Transverse colon (tissue), 4 donors: ENCODE results near the gene THOC7. TPM values are rescaled to one million over a fixed set of nuclear protein-coding genes. Genes with fewer than 3 reads are reported as not detected.

ENCODE experiments used
- DNase-seq: peaks from one replicate; pipeline ENCODE4 v3.0.0-alpha.2; 2019
- H3K27ac ChIP-seq, 4 donors: fragments of 200-600 bp; sonication (generic); 2 replicates each; pipeline ENCODE4 v1.5.1; 2016 to 2018; ENCODE audit warnings: inconsistent platforms in 4 of 4
- H3K27me3 ChIP-seq: fragments of 200-600 bp; sonication (generic); 2 replicates; pipeline ENCODE4 v1.5.1; 2017; ENCODE audit warnings: inconsistent platforms
- H3K36me3 ChIP-seq, 4 donors: fragments of 200-600 bp; sonication (generic); 2 replicates each; pipeline ENCODE4 v1.5.1; 2017 to 2019; ENCODE audit warnings: inconsistent platforms in 4 of 4
- H3K4me1 ChIP-seq, 4 donors: fragments of 200-600 bp; sonication (generic); 2 replicates each; pipeline ENCODE4 v1.5.1; 2017 to 2020; ENCODE audit warnings: inconsistent platforms in 4 of 4
- H3K4me3 ChIP-seq, 4 donors: fragments of 200-600 bp; sonication (generic); 1 replicate in 1 of 4; 2 replicates in 3 of 4; pipeline versions ENCODE4 v1.5.1 to v1.6.1; 2017 to 2019; ENCODE audit warnings: inconsistent platforms in 4 of 4
- H3K9me3 ChIP-seq, 2 donors: fragments of 200-600 bp; sonication (generic); 2 replicates each; pipeline ENCODE4 v1.5.1; 2017 to 2019; ENCODE audit warnings: inconsistent platforms in 2 of 2
- EP300 ChIP-seq: sonication (generic); formaldehyde crosslinking; IDR thresholded peaks from one replicate; pipeline ENCODE4 v1.6.1; 2017; ENCODE audit warnings: antibody characterized with exemption, low read depth
- POLR2A ChIP-seq: fragments of 450-650 bp; IDR thresholded peaks from one replicate; pipeline ENCODE4 v1.6.1; 2016; ENCODE audit warnings: antibody characterized with exemption, mild to moderate bottlenecking, moderate library complexity
- POLR2AphosphoS5 ChIP-seq, 3 donors: sonication (generic); formaldehyde crosslinking; IDR thresholded peaks; one replicate each; pipeline ENCODE4 v1.6.1; 2016; ENCODE audit warnings: antibody characterized with exemption in 3 of 3
- WGBS, 2 donors: methylation state at CpG; one replicate each; pipeline ENCODE4 v1.1.5; 2018; ENCODE audit warnings: low coverage in 1 of 2; 5-methylcytosine and 5-hydroxymethylcytosine counted together
- in situ Hi-C, 4 donors: fragments of 200-750 bp; cut with MboI; loops; one replicate each; pipeline versions ENCODE4 v1.15.0 to v1.15.1; 2017; ENCODE audit warnings: low sequenced_read_pairs in 3 of 4, low pct_ligation_motif_present in 1 of 4, low pct_unique_long_range_greater_than_20kb in 1 of 4
- intact Hi-C: fragments of 100-400 bp; cut with DNase I; formaldehyde crosslinking; loops from one replicate; pipeline ENCODE4 v1.15.1; 2023; ENCODE audit warnings: low total_unique reads
- total RNA-seq, 4 donors: library from RNA; depleted of rRNA; stranded (reverse); fragments of >200 nt; gene quantifications; one replicate each; pipeline ENCODE4 v1.1.0, GENCODE V29; 2016
- TF ChIP-seq, protein P1 (sequence below), 5 experiments: fragments of 200-600 bp in 3 of 5; fragments of 450-650 bp in 2 of 5; sonication (generic) in 3 of 5; IDR thresholded peaks; 1 replicate in 2 of 5; 2 replicates in 3 of 5; pipeline ENCODE4 v1.5.1; 2016 to 2017; ENCODE audit warnings: antibody characterized with exemption in 5 of 5, inconsistent platforms in 3 of 5, mild to moderate bottlenecking in 2 of 5, moderate library complexity in 1 of 5

THOC7 gene
- total RNA-seq, 4 donors from 2014 or later, result 5.2 to 54.5 (median 40.8) TPM

- TF ChIP-seq POLR2AphosphoS5 (IDR thresholded peaks at IDR 0.05) (no peak), EP300 (no peak), POLR2A (no peak)
- TF ChIP-seq, protein P1, sequence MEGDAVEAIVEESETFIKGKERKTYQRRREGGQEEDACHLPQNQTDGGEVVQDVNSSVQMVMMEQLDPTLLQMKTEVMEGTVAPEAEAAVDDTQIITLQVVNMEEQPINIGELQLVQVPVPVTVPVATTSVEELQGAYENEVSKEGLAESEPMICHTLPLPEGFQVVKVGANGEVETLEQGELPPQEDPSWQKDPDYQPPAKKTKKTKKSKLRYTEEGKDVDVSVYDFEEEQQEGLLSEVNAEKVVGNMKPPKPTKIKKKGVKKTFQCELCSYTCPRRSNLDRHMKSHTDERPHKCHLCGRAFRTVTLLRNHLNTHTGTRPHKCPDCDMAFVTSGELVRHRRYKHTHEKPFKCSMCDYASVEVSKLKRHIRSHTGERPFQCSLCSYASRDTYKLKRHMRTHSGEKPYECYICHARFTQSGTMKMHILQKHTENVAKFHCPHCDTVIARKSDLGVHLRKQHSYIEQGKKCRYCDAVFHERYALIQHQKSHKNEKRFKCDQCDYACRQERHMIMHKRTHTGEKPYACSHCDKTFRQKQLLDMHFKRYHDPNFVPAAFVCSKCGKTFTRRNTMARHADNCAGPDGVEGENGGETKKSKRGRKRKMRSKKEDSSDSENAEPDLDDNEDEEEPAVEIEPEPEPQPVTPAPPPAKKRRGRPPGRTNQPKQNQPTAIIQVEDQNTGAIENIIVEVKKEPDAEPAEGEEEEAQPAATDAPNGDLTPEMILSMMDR (IDR thresholded peaks at IDR 0.05), result no peak
- no peak for DNase-seq
- intact Hi-C loops, result no loop called here
- Histone ChIP-seq H3K4me3 (no peak overlapping the region), H3K4me1 (peaks cover 0 to 5% (median 0%) of the 10 kb centered on the region in 4 donors), H3K9me3 (no peaks in the 10 kb centered on the region), H3K27me3 (no peaks in the 10 kb centered on the region), H3K27ac (no peak overlapping the region), H3K36me3 (no peaks in the 10 kb centered on the region)
- in situ Hi-C loops, result no loop called here
- 54 to 76% methylated on average over 2 to 3 of the region's 3 CpGs for WGBS, 2 donors
These were observed 23.3 kb upstream of the THOC7 start for GRCh38 chr3:63886858-63887257.

DNA sequence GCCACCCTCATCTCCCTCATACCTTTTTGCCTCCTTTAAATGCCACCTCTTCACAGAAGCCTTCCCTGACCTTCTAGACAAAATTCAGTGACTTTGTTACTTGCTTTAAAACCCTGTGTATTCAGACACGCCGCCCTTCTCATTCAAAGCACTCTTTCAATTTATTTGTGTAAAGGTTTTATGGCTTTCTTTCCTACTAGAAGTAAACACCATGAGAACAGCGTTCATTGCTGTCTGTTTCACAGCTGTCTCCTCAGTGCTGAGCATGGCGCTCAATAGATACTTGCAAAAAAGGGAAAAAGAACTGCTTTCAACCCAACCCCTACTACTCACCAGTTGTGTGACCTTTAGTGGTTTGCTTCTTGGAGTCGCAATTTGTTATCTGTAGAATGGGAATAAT, 17.0 kb upstream of the THOC7 start:
- Histone ChIP-seq H3K9me3 (no peaks in the 10 kb centered on the region), H3K4me3 (no peak overlapping the region), H3K27ac (peak overlapping the region in 1 of 4 donors; percentile 13), H3K27me3 (no peaks in the 10 kb centered on the region), H3K36me3 (no peaks in the 10 kb centered on the region), H3K4me1 (peaks cover 3 to 43% (median 31%) of the 10 kb centered on the region in 4 donors)
- in situ Hi-C loops (no loop called here), intact Hi-C loops (no loop called here)
- DNase-seq, result no peak
- TF ChIP-seq EP300 (no peak), POLR2A (no peak), POLR2AphosphoS5 (IDR thresholded peaks at IDR 0.05) (no peak)
- TF ChIP-seq, protein P1 (IDR thresholded peaks at IDR 0.05), result no peak
- 51 to 52% methylated on average over 5 of the region's 5 CpGs for WGBS, 2 donors

- Histone ChIP-seq H3K36me3 (no peaks in the 10 kb centered on the region), H3K4me3 (no peak overlapping the region), H3K27me3 (no peaks in the 10 kb centered on the region), H3K27ac (no peak overlapping the region), H3K4me1 (peaks cover 7 to 49% (median 33%) of the 10 kb centered on the region in 4 donors), H3K9me3 (no peaks in the 10 kb centered on the region)
- in situ Hi-C loops, result no loop called here
- whole genome bisulfite sequencing, 2 donors, result 40 to 65% methylated on average over 2 of the region's 2 CpGs
- intact Hi-C loops, result no loop called here
- TF ChIP-seq, protein P1 (IDR thresholded peaks at IDR 0.05), result no peak
- TF ChIP-seq POLR2A (no peak), EP300 (no peak), POLR2AphosphoS5 (IDR thresholded peaks at IDR 0.05) (no peak)
- no peak for DNase-seq
These were observed 14.9 kb upstream of the THOC7 start for GRCh38 chr3:63878394-63879060.

- TF ChIP-seq, protein P1 (IDR thresholded peaks at IDR 0.05), result no peak
- no peak for TF ChIP-seq POLR2AphosphoS5 (IDR thresholded peaks at IDR 0.05)
- TF ChIP-seq POLR2A, result no peak
- no peak for TF ChIP-seq EP300
- Histone ChIP-seq H3K36me3 (no peaks in the 10 kb centered on the region), H3K4me3 (no peak overlapping the region), H3K4me1 (peaks cover 7 to 49% (median 33%) of the 10 kb centered on the region in 4 donors), H3K9me3 (no peaks in the 10 kb centered on the region), H3K27ac (no peak overlapping the region), H3K27me3 (no peaks in the 10 kb centered on the region)
- in situ Hi-C loops, result no loop called here
- WGBS, 2 donors, result 55 to 81% methylated on average over 2 to 3 of the region's 3 CpGs
- intact Hi-C loops, result no loop called here
- no peak for DNase-seq
These were observed 14.3 kb upstream of the THOC7 start for GRCh38 chr3:63877737-63878393.
